Kidney tubule cell (primary cell): Measurements from ENCODE around the gene TRIM33.
A peak's percentile ranks its signal among the peaks of the same experiment; 100 is the strongest.
"Not testable (repeated sequence)": the region's sequence is repeated elsewhere in the genome, so short reads cannot be mapped to it uniquely, and the experiment has no call there.

ENCODE experiments used
- DNase-seq: peaks from one replicate; pipeline ENCODE4 v3.0.0-alpha.2; 2018; ENCODE audit warnings: low spot score

Gene TRIM33

DNA sequence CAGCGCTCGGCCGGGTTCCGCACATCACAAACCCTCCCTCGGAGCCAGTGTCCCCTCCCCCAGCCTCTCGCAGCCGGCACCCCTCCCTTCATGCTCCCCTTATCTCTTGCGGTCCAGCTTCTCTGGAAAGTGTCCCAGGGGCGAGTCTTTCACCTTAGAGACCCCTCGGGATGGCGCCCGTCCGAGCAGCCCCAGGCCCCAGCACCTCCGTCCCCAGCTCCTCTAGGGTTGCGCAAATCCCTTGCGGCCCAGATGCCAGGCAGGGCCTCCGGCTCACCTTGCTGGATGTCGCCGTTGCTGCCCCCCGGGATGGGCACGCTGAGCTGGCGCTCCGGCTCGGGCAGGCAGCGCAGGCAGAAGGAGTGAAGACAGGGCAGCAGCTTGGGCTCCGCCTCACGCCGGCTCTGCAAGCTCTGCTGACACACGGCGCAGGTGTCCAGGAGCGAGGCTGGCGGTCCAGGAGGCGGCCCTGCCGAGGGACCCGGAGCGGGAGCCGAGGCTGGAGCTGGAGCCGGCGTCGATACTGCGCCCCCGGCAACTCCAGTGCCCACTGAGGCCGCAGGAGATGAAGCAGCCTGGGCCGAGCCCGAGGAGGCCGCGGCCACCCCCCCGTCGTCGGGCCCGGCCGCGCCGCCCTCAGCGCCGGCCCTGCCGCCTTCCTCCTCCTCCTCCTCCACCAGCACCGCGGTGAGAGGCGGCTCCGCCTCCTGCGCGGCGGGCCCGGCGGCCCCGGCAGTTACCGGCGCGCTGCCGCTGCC, 550 bp downstream of the TRIM33 start:
- DNase-seq, result peak; percentile 62

DNA sequence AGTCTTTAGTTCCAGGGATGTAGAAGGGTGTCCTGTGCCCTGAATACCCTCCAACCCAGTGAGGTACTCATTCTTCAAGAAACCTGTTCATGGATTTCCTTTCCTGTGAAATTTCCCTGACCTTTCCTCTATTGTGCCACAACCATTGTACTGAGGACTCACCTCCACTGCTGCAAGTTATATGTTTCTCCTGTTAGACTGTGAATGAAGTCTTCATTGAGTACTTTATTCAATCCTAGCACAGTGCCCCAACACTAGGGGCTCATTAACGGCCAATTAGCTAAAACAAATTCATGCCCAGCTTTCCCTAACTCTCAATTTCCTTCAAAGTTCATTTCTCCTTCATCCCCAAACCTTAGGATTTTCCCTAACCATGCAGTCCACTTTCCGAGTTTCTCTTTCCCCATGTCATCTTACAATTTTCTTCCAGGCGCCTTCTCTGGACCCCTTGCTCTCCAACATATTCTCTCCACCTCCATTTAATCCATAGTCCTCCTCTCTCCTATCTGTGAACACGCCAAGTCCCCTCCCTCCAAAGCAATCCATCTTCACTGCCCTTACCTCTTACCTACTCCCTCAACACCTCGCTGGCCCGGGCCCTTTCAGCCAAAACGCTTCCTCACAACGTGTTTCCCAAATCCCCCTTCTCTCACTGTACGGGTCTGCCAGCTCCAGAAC, 1.3 kb downstream of the TRIM33 start:
- DNase-seq, result peak; percentile 7

DNA sequence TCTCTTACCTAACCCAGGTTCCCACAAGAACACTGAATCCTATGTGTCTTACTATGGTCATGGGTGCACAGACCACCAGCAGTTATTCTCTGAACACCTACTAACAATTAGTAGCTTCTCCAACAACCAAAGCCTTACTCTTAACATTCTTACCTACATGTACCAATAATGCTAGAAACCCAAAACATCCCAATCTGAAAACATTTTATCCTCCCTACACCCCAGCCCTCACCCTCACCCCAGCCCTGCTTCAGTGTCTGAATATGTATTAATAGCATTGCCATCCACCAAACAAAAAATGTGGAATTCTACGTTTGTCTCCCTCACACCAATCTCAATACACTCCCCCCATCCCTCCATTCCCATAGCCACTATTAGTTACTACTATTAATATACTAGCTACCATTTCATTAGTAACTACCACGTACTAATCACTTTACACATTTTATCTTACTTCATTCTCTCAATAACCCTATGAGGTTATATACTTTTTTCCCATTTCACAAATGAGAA, 2.6 kb downstream of the TRIM33 start:
- no peak for DNase-seq

DNA sequence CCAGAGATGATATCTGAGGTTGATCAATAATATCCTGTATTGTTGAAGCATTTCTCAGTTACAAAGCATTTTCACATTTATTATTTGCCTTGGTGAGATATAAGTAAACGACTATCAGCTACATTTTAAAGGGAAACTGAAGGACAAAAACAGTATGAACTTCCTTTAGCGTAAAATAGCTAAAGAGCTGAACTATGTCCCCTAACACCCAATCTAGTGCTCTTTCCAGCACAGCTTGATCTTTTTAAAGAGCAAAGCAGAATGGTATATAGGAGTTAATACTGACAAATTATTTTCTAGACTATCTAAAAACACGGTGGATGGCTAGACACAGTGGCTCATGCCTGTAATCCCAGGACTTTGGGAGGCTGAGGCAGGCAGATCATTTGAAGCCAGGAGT, 3.5 kb downstream of the TRIM33 start:
- no peak for DNase-seq

DNA sequence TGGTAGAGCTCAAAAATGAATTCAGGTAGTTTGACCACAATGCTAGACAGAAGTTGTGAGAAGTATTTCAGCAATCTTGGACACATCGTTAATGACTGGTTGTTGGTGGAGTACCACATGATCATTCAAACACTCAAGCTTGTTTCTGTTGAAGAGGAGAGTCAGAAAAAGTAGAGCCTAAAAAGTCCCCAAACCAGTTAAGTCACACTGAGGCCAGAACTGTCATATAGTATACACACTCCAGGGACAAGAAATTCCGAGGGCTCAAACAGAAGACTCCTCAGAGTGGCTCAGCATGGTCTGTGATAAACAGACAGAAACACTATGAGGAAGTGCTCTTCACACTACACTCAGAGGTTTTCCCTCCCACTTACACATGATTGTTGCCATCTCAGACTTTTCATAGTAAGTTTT, 5.8 kb downstream of the TRIM33 start:
- no peak for DNase-seq

DNA sequence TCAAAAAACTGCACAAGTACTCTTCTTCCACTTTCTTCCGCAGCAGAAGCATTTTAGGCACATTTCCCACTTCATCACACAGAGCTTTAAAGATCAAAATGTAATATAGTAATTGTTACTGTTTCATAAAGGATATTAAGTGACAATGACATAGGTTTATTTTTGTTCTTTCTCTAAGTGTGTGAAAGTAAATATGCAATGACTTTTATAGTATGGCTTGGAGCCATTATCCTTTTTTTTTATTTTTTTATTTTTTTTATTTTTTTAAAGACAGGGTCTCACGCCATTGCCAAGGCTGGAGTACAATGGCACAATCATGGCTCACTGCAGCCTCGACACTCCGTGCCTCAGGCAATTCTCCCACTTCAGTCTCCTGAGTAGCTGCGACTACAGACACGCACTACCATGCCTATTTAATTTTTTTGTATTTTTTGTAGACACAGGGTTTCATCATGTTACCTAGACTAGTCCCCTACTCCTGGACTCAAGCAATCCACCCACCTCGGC, 7.0 kb downstream of the TRIM33 start:
- DNase-seq, result no peak

DNA sequence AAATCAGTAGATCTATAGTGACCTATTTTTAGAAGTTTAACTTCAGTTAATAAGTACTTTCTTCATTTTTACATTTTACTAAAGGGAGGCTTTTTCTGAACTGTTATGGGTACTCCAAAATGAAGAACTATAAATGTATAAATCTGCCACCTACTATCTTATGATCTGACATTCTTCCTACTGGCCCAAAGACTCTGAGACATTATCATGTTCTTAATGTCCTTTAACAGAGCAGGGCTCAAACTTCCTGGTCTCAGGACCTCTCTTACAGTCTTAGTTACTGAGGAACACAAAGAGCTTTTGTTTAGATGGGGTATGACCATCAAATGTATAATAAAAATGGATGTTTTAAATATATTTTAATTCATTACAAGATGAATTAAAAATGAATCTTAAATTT, 8.9 kb downstream of the TRIM33 start:
- DNase-seq, result no peak

DNA sequence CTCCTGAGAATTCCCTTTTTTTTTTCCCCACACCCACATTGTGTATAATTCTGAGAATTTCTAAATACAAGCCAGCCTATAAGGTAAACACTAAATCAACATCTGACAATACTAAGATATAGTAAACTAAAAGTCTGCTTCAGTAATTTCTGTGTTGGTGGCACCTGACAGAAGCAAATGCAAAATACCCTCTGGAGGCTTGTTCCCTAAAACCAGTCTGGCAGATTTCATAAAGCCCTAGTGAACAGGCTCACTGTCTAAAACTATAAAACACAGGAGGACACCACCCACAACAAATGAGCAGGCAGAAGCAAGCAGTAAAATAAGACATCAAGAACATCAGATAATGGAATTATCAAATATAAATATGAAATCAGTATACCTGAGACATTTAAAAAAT, 11.5 kb downstream of the TRIM33 start:
- DNase-seq, result no peak

DNA sequence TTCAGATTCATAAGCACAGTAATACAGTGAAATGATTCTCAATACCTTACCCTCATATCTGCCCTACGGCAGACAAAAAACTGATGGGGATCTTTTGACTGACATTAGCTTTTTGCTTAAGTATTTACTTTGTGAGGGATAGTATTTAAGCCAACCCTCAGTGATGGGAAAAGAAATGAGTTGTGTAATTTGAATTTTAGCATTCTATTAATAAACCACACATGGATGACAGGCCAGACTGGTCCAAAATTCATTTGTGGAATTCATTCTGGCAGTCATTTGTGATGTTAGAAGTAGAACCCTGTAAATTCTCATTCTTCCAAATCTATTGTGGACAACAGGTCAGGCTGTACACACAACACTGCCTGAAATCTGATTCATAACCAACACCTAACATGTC, 14.9 kb downstream of the TRIM33 start:
- no peak for DNase-seq

DNA sequence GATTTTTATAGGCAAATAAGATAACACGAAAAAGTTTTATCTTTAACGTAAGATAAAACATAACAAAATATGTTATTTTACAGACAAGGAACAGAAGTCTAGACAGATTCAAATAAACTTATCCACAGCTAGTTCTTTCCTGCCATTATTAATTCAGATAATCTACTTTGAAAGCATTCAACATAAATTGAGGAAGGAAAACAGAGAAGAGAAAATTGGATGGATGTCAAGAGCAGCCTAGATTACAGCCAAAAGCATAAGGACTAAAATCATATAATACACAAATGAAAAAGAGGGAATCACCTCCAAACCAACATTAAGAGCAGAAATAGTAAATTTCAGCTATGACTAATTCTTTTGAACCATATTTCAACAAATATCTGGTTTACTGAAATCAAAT, 15.5 kb downstream of the TRIM33 start:
- DNase-seq, result no peak

DNA sequence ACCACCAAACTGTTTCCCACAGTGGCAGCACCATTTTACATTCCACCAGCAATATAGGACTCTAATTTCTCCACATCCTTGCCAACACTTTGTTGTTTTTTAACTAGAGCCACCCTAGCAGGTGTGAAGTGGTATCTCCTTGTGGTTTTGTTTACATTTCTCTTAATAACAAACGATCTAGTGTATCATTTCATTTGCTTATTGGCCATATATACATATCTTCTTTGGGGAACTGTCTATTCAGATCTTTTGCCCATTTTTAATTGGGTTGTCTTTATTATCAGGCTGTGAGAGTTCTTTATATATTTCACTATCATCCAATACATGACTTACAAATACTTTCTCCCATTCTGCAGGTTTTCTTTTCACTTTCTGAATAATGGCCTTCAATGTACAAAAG, 18.0 kb downstream of the TRIM33 start:
- no peak for DNase-seq

DNA sequence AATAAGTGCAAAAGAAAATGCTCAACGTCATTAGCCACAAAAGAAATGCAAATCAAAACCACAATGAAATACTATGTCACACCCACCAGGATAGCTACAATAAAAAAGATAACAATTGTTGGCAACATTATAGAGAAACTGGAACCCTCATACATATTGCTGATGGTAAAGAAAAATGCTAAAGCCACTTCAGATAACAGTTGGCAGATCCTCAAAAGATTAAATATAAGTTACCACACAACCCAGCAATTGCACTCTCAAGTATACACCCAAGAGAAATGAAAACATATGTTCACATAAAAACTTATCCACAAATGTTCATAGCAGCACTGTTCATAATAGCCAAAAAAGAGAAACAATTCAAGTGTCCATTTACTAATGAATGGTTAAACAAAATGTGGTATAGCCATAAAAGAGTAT, 20.7 kb downstream of the TRIM33 start:
- no peak for DNase-seq

DNA sequence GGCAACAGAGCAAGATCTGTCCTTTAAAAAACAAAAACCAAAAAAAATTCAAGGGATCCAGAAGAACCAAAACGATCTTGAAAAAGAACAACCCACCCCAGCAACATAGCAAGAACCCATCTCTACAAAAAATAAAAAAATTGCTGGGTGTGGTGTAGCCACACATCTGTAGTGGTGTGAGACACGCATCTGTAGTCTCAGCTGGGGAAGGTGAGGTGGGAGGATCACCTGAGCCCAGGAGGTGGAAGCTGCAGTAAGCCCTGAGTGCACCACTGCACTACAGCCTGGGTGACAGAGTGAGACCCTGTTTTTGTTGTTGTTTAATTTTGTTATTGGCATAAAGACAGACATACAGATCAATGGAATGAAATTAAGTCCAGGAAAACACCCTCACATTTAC, 22.3 kb downstream of the TRIM33 start:
- no peak for DNase-seq

DNA sequence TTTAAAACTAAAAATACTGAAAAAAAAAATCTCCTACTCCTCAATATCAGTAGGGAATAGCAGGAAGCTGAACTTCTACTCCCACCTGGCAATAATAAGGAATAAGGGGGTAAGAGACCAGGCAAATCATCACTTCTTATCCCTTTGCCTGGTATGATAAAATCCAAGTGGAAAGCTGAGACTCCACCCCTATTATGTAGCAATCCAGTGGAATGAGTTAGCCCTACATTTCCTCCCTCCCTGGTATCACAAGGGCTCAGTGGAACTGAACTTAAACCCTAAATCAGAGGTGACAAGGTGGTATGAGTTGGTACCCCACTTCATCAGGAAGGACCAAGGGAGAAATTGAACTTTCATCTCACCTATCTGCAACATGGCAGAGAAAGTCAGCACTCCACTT, 25.7 kb downstream of the TRIM33 start:
- no peak for DNase-seq

DNA sequence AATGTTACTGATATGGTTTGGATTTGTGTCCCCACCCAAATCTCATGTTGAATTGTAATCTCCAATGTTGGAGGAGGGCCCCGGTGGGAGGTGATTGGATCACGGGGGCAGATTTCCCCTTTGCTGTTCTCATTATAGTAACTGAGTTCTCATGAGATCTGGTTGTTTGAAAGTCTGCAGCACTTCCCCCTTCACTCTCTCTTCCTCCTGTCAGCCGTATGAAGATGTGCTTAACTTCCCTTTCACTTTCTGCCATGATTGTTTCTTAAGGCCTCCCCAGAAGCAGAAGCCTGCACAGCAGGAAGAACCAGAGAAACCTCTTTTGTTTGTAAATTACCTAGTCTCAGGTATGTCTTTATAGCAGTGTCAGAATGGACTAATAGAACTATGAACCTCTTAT, 28.4 kb downstream of the TRIM33 start:
- no peak for DNase-seq

DNA sequence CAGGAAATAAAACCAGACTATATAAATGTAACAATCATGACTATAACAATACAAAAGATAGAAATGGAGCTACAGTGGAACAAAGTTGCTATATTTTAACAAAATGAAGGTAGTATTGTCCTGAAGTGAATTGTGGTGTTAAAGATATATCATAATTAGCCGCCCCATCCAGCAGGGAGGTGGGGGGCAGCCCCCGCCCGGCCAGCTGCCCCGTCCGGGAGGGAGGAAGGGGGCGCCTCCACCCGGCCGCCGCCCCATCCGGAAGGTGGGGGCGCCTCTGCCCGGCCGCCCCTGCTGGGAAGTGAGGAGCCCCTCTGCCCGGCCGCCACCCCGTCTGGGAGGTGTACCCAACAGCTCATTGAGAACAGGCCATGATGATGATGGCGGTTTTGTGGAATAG, 31.4 kb downstream of the TRIM33 start:
- DNase-seq, result not testable (repeated sequence)

DNA sequence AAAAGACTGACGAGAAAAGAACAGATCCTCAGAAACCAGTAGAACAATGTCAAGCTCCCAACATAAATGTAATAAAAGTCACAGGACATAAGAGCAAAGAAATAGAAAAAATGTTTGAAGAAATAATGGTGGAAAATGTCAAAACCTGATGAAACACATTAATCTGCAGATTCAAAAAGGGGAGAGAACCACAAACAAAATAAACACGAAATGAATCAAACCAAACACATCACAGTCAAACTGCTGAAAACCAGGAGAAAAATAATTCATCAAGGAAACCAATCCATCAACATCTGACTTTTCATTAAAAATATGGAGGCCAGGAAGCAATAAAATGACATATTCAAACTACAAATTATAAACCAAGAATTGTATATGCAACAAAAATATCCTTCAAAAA, 31.9 kb downstream of the TRIM33 start:
- DNase-seq, result no peak

DNA sequence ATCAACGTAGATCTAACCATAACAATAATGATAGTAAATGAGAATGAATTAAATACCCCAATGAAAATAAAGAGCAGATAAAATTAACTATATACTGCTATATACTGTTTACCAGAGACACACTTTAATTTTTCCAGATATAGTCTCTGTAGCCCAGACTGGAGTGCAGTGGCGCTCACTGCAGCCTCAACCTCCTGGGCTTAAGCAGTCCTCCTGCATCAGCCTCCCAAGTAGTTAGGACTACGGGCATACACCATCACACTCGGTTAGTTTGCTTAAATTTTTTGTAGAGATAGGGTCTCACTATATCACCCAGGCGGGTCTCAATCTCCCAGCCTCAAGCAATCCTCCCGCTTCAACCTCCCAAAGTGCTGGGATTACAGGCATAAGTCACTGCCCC, 37.2 kb downstream of the TRIM33 start:
- DNase-seq, result no peak

DNA sequence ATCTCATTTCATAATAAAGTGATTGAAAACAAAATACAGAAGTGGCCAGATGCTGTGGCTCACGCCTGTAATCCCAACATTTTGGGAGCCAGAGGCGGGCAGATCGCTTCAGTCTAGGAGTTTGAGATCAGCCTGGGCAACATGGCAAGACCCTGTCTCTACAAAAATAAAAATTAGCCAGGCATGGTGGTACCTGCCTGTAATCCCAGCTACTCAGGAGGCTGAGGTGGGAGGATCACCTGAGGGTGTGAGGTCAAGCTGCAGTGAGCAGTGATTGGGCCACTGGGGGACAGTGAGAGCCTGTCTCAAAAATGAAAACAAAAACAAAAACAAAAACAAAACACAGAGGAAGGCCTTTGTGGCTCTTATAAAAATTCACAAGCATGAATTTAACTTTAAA, 38.6 kb downstream of the TRIM33 start:
- DNase-seq, result no peak

DNA sequence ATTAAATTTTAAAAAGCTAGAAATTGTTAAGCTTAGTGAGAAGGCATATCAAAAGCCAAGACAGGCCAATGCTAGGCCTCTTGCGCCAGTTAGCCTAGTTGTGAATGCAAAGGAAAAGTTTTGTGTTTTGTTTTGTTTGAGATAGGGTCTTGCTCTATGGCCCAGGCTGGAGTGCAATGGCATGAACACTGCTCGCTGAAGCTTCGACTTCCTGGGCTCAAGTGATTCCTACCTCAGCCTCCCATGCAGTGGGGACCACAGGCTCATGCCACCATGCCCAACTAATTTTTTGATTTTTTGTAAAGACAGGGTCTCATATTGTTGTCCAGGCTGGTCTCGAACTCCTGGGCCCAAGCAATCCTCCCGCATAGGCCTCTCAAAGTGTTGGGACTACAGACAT, 40.3 kb downstream of the TRIM33 start:
- no peak for DNase-seq

DNA sequence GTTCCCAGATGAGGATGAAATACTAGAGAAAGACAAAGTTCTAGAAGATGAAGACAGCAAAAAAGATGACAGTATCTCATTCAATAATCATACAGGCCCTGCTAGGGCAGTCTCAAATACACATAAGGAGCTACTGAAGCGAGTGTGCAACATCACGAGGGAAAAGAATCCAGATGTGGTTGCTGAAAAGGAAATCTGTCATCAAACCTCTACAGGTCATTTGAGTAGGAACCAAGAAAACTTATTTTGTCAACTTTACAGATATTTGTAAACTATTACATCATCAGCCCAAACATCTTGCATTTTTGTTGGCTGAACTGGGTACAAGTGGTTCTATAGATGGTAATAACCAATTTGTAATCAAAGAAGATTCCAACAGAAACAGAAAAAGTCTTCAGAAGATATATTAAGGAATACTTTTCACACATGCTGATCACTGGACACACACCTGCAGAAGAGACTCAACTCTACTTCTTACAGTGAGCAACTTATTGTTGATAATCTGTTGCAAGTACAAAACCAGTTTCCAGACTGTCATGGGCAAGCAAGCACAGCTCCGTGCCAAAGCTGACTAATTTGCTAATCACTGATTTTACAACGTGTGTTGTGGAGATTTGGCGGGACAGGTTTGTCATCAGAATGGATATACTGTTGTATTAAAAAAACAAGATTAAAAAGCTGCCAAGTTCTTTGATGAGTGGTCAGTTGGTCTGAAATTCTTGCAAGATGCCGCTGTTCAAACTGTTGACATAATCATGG, 42.1 kb downstream of the TRIM33 start:
- peak; percentile 83 for DNase-seq

DNA sequence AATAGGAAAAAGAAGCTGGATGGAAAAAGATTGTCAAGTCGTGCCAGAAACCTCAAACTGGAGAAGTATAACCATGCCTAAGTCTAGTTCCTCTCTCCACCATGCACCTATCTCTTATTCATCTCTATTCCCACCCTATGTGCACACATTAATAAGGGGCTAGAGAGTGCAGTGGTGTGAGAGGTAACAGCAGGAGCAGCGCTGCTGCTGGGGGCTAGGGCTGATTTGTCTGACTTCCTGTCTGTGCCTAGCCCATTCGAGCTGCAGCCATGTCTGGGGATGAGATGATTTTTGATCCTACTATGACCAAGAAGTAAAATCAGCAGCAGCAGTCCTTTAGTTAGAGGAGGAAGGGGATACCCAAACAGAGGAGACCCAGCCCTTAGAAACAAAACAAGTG, 43.0 kb downstream of the TRIM33 start:
- DNase-seq, result no peak

DNA sequence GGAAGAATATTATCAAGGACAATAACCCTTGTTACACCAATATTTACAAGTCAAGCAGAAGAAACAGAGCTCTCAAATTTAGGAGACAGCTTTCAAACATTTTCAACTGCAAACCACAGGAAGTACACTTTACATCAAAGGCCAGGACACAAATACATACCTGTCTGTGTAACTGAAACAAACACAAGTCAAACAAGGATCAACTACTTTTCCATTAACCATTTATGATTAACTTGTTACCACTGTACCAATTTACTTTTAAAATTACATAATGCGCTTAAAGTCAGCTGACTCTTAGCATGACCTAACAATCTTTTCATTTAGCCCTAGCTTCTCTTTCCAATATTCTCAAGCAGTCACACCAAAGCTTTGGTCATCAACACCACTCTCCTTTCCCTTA, 43.5 kb downstream of the TRIM33 start:
- no peak for DNase-seq
